Activated T-helper 2 cell treated with anti-CD3 and anti-CD28 coated beads, Interferon-gamma antibody, Interleukin-2, Interleukin-4, amounts not matched to agents 10 μg/mL and 5 μg/mL and 100 μg/mL, durations not matched to agents 14 hours and 24 hours and 36 hours (primary cell): Measurements from ENCODE around the gene SP140. TPM values are rescaled to one million over a fixed set of nuclear protein-coding genes. Genes with fewer than 3 reads are reported as not detected.
"Not testable (repeated sequence)": the region's sequence is repeated elsewhere in the genome, so short reads cannot be mapped to it uniquely, and the experiment has no call there.

Experiments
- DNase-seq: peaks from one replicate; pipeline ENCODE4 v3.0.0; 2021; ENCODE audit warnings: low spot score
- H3K27ac Mint-ChIP-seq: one replicate; pipeline ENCODE4 v1.8.0; 2021; ENCODE audit warnings: mixed read lengths
- H3K27me3 Mint-ChIP-seq: one replicate; pipeline ENCODE4 v1.8.0; 2021; ENCODE audit warnings: low read depth, mixed read lengths
- H3K36me3 Mint-ChIP-seq: one replicate; pipeline ENCODE4 v1.8.0; 2021; ENCODE audit warnings: low read depth, mixed read lengths
- H3K4me1 Mint-ChIP-seq: one replicate; pipeline ENCODE4 v1.8.0; 2021; ENCODE audit warnings: low read depth, mixed read lengths
- H3K4me3 Mint-ChIP-seq: one replicate; pipeline ENCODE4 v1.8.0; 2021; ENCODE audit warnings: low read depth, mild to moderate bottlenecking, moderate library complexity, mixed read lengths
- H3K9me3 Mint-ChIP-seq: one replicate; pipeline ENCODE4 v1.8.0; 2021; ENCODE audit warnings: mixed read lengths
- intact Hi-C: fragments of 100-400 bp; cut with micrococcal nuclease; formaldehyde crosslinking; loops from one replicate; pipeline ENCODE4 v1.15.1; 2023
- total RNA-seq: library from RNA; stranded (reverse); gene quantifications from 2 replicates; pipeline ENCODE4 v1.2.3, GENCODE V29; 2022

The SP140 gene
- total RNA-seq, 1 donor from 2014 or later: 317 TPM

- Mint-ChIP-seq H3K4me1 (peaks cover 68% of the 10 kb centered on the region), H3K4me3 (peak overlapping the region; percentile 91), H3K36me3 (peaks cover 64% of the 10 kb centered on the region), H3K27ac (peak overlapping the region; percentile 92), H3K9me3 (peaks cover 9% of the 10 kb centered on the region), H3K27me3 (no peaks in the 10 kb centered on the region)
- no peak for DNase-seq
- intact Hi-C loops: loop anchor here (5.0 kb wide), 1 partner anchor 98 kb away; the partner anchor contains the start of gene SP140
These were observed 100.0 kb downstream of the SP140 start for GRCh38 chr2:230325316-230326243.

- peak within 1 kb of the TSS; percentile 92 for H3K27ac Mint-ChIP-seq
- peak within 1 kb of the TSS; percentile 91 for H3K4me3 Mint-ChIP-seq
- H3K9me3 Mint-ChIP-seq: peaks cover 8% of the 10 kb centered on the region
- H3K4me1 Mint-ChIP-seq: peaks cover 67% of the 10 kb centered on the region
- peaks cover 62% of the 10 kb centered on the region for H3K36me3 Mint-ChIP-seq
- DNase-seq: peak; percentile 76
- intact Hi-C loops: loop anchor here (1.0 to 5.0 kb wide), 3 partner anchors 7 to 99 kb away; partner anchors contain the start of gene SP140
- no peaks in the 10 kb centered on the region for H3K27me3 Mint-ChIP-seq
These were observed 101.2 kb downstream of the SP140 start, which contains the start of gene SP140L for GRCh38 chr2:230326453-230327417. Gene SP140L (plus strand): TSS chr2:230327193. CDS start chr2:230327270, 77 bp downstream.

- Mint-ChIP-seq H3K4me1 (peaks cover 70% of the 10 kb centered on the region), H3K36me3 (peaks cover 62% of the 10 kb centered on the region), H3K27me3 (no peaks in the 10 kb centered on the region), H3K27ac (peak overlapping the region; percentile 92), H3K9me3 (peaks cover 2% of the 10 kb centered on the region), H3K4me3 (peak overlapping the region; percentile 91)
- intact Hi-C loops: loop anchor here (1.0 to 5.0 kb wide), 3 partner anchors 8 to 100 kb away; partner anchors contain the start of gene SP140
- no peak for DNase-seq
These were observed 102.0 kb downstream of the SP140 start for GRCh38 chr2:230327418-230328154.

DNA sequence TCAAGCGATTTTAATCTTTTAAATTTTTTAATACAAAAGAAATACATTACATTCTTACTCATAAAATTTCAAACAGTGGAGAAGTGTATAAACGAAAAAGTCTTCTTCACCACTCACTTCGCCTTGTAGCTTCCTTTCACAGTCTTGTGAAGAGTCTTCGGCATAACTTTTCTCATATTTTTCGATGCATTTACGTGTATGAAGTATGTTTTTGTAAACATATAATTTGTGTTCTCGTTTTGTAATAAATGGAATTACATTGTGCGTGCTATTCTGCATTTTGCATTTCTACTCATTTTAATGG is 102.6 kb downstream of the SP140 start:
- H3K4me1 Mint-ChIP-seq: peaks cover 69% of the 10 kb centered on the region
- H3K9me3 Mint-ChIP-seq: no peaks in the 10 kb centered on the region
- H3K4me3 Mint-ChIP-seq: peak overlapping the region; percentile 91
- H3K27me3 Mint-ChIP-seq: no peaks in the 10 kb centered on the region
- DNase-seq: no peak
- H3K27ac Mint-ChIP-seq: peak overlapping the region; percentile 79
- H3K36me3 Mint-ChIP-seq: peaks cover 62% of the 10 kb centered on the region
- intact Hi-C loops: loop anchor here (5.0 kb wide), 1 partner anchor 101 kb away; the partner anchor contains the start of gene SP140

GRCh38 chr2:230329946-230330605 is 104.5 kb downstream of the SP140 start:
- H3K27ac Mint-ChIP-seq: peak overlapping the region; percentile 79
- intact Hi-C loops: loop anchor here (5.0 kb wide), 1 partner anchor 103 kb away; the partner anchor contains the start of gene SP140

GRCh38 chr2:230330725-230331124 is 105.2 kb downstream of the SP140 start:
- peaks cover 72% of the 10 kb centered on the region for H3K4me1 Mint-ChIP-seq
- peaks cover 6% of the 10 kb centered on the region for H3K9me3 Mint-ChIP-seq
- intact Hi-C loops: no loop called here
- H3K27me3 Mint-ChIP-seq: no peaks in the 10 kb centered on the region
- DNase-seq: no peak
- H3K36me3 Mint-ChIP-seq: peaks cover 81% of the 10 kb centered on the region
- peak overlapping the region; percentile 84 for H3K27ac Mint-ChIP-seq
- H3K4me3 Mint-ChIP-seq: peak overlapping the region; percentile 91

More at GRCh38 chr2:230329946-230330605, 104.5 kb downstream of the SP140 start:
- Mint-ChIP-seq H3K9me3 (peaks cover 5% of the 10 kb centered on the region), H3K36me3 (peaks cover 77% of the 10 kb centered on the region), H3K4me1 (peaks cover 72% of the 10 kb centered on the region), H3K4me3 (peak overlapping the region; percentile 91), H3K27me3 (no peaks in the 10 kb centered on the region)
- DNase-seq: no peak

DNA sequence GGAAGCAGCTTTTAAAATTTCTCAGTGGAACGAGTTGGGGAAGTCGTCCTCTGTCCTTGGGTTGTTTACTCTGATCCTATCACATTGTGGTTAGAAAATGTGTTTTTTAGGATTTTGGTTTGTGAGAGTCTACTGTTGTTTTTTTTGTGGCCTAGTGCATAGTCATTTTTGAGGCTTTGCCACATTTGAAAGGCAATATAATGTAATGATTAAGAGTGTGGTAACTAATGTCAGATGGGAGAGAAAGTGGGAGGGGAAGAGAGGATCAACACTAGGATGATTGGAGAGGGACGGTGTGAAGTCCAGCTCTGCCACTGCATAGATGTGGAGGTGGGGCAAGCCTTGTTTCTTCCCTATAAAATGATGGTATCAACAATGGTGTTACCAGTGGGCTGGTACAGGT is 109.9 kb downstream of the SP140 start:
- H3K4me1 Mint-ChIP-seq: peaks cover 54% of the 10 kb centered on the region
- H3K9me3 Mint-ChIP-seq: peaks cover 8% of the 10 kb centered on the region
- H3K27me3 Mint-ChIP-seq: no peaks in the 10 kb centered on the region
- peaks cover 80% of the 10 kb centered on the region for H3K36me3 Mint-ChIP-seq
- H3K27ac Mint-ChIP-seq: peak overlapping the region; percentile 86
- H3K4me3 Mint-ChIP-seq: peak overlapping the region; percentile 57
- no peak for DNase-seq
- intact Hi-C loops: loop anchor here (1.0 kb wide), 1 partner anchor 13 kb away; no protein-coding TSS in a partner anchor

GRCh38 chr2:230335864-230336506 is 110.4 kb downstream of the SP140 start:
- peaks cover 49% of the 10 kb centered on the region for H3K4me1 Mint-ChIP-seq
- intact Hi-C loops: loop anchor here (1.0 kb wide), 1 partner anchor 12 kb away; no protein-coding TSS in a partner anchor
- no peak for DNase-seq
- peaks cover 75% of the 10 kb centered on the region for H3K36me3 Mint-ChIP-seq
- peak overlapping the region; percentile 86 for H3K27ac Mint-ChIP-seq
- no peaks in the 10 kb centered on the region for H3K27me3 Mint-ChIP-seq
- H3K9me3 Mint-ChIP-seq: peaks cover 8% of the 10 kb centered on the region
- peak overlapping the region; percentile 57 for H3K4me3 Mint-ChIP-seq

- Mint-ChIP-seq H3K36me3 (peaks cover 68% of the 10 kb centered on the region), H3K4me1 (peaks cover 39% of the 10 kb centered on the region), H3K9me3 (peaks cover 46% of the 10 kb centered on the region)
- H3K4me3 Mint-ChIP-seq, H3K27ac Mint-ChIP-seq, H3K27me3 Mint-ChIP-seq, DNase-seq: not testable (repeated sequence)
- intact Hi-C loops: loop anchor here (10.0 kb wide), 1 partner anchor 453 kb away; no protein-coding TSS in a partner anchor
These were observed 116.5 kb downstream of the SP140 start for GRCh38 chr2:230341936-230342528.

GRCh38 chr2:230343041-230343624 is 117.6 kb downstream of the SP140 start:
- Mint-ChIP-seq H3K36me3 (peaks cover 71% of the 10 kb centered on the region), H3K4me1 (peaks cover 48% of the 10 kb centered on the region), H3K9me3 (peaks cover 48% of the 10 kb centered on the region)
- intact Hi-C loops: loop anchor here (10.0 kb wide), 1 partner anchor 452 kb away; no protein-coding TSS in a partner anchor
- not testable (repeated sequence) for DNase-seq, H3K27me3 Mint-ChIP-seq, H3K4me3 Mint-ChIP-seq, H3K27ac Mint-ChIP-seq
